Stimulated activated naive CD8-positive, alpha-beta T cell treated with anti-CD3 and anti-CD28 coated beads, Interleukin-15, amount 100 ng/mL, for 72 hours (primary cell): ENCODE data around the gene APOO.

Source experiments
- ATAC-seq: fragments of 150-1000 bp; cut with Tn5 transposase; 2 replicates; pipeline ENCODE4 v1.10.0; 2021; ENCODE audit warnings: mild to moderate bottlenecking, moderate library complexity
- DNase-seq, 2 donors: peaks; one replicate each; pipeline ENCODE4 v3.0.0; 2021 to 2022
- H3K27ac Mint-ChIP-seq, 2 donors: one replicate each; pipeline ENCODE4 v1.8.0; 2022; ENCODE audit warnings: mild to moderate bottlenecking in 2 of 2, mixed read lengths in 2 of 2, moderate library complexity in 2 of 2
- H3K27me3 Mint-ChIP-seq: one replicate; pipeline ENCODE4 v1.8.0; 2022; ENCODE audit warnings: mixed read lengths
- H3K4me1 Mint-ChIP-seq: one replicate; pipeline ENCODE4 v1.8.0; 2022; ENCODE audit warnings: mild to moderate bottlenecking, mixed read lengths
- H3K4me3 Mint-ChIP-seq, 2 donors: one replicate each; pipeline ENCODE4 v1.8.0; 2022; ENCODE audit warnings: mild to moderate bottlenecking in 2 of 2, mixed read lengths in 2 of 2, moderate library complexity in 1 of 2
- H3K9me3 Mint-ChIP-seq, 2 donors: one replicate each; pipeline ENCODE4 v1.8.0; 2022; ENCODE audit warnings: mixed read lengths in 2 of 2

The APOO gene

DNA sequence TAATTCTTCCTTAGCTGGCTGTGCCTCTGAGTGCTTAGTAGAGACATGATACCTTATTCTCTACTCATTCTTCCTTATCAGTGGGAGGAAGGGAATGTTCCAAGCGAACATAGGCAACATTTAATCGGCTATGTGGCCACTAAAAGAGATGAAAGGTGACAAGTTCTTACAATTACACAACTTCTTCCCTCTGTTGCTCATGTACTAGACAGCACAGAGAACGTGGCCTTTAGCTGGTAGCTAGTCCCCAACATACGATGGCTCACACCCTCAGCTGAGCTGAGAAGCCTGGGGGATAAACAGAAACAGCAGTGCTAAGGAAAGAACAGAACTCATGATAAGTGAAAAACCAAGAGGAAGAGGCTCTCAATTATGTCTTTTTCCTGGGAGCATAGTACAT lies 52.2 kb downstream of the APOO start:
- Mint-ChIP-seq H3K4me1 (no peaks in the 10 kb centered on the region), H3K27me3 (no peaks in the 10 kb centered on the region), H3K4me3 (no peak overlapping the region), H3K27ac (no peak overlapping the region), H3K9me3 (no peaks in the 10 kb centered on the region)
- ATAC-seq (no peak), DNase-seq (no peak)

DNA sequence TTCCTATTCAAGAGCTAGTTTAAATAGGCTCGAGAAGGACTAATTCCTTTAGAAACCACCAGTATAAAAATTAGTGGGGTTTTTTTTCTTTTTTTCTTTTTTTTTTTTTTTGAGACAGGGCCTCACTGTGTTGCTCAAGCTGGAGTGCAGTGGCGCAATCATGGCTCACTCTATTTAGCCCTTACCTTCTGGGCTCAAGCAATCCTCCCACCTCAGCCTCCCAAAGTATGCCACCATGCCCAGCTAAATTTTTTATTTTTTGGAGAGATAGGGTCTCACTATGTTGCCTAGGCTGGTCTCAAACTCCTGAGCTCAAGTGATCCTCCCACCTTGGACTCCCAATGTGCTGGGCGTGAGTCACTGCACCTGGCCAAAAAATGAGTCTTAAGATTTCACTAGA lies 52.8 kb downstream of the APOO start:
- Mint-ChIP-seq H3K4me1 (no peaks in the 10 kb centered on the region), H3K27me3 (no peaks in the 10 kb centered on the region), H3K27ac (no peak overlapping the region), H3K9me3 (no peaks in the 10 kb centered on the region), H3K4me3 (no peak overlapping the region)
- DNase-seq (no peak), ATAC-seq (no peak)

DNA sequence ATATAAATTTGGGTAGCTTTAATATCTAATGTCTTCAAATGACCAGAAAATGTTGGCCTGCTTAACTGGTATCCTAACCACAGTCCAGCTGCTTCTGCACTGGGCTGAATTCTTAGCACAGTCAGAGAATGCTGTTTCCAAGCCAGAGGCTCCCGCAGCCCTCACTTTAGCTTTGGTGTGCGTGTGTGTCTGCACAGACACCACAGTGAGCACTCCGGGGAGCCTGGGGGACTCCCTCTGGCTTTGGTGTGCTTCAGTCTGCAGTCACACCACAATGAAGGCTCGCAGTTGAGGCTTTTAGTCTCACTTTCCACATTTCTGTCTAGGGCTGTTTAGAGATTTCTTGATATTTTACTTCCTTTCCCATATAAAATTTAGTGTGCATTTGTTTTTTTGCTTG lies 53.6 kb downstream of the APOO start:
- DNase-seq (no peak), ATAC-seq (no peak)
- Mint-ChIP-seq H3K4me1 (no peaks in the 10 kb centered on the region), H3K4me3 (no peak overlapping the region), H3K27ac (no peak overlapping the region), H3K9me3 (no peaks in the 10 kb centered on the region), H3K27me3 (no peaks in the 10 kb centered on the region)

DNA sequence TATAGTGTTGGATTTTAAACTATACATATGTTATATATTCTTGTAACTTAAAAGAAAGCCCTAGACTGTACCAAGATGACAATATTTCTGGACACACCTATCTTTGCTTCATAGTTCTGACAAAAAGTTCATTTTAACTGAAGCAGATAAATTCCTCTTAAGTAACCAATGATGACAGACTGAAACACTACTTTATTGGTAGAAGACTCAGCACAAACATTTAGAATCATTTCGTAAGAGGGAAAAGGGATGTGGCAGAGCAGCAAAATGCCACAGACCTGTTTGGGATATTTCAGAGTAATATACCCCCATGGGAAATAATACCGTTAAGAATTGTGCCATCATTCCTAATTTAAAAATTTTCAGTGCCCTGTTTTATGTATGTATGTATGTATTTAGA lies 56.2 kb downstream of the APOO start:
- Mint-ChIP-seq H3K27me3 (no peaks in the 10 kb centered on the region), H3K4me1 (no peaks in the 10 kb centered on the region), H3K4me3 (no peak overlapping the region), H3K27ac (no peak overlapping the region), H3K9me3 (no peaks in the 10 kb centered on the region)
- ATAC-seq (no peak), DNase-seq (no peak)

DNA sequence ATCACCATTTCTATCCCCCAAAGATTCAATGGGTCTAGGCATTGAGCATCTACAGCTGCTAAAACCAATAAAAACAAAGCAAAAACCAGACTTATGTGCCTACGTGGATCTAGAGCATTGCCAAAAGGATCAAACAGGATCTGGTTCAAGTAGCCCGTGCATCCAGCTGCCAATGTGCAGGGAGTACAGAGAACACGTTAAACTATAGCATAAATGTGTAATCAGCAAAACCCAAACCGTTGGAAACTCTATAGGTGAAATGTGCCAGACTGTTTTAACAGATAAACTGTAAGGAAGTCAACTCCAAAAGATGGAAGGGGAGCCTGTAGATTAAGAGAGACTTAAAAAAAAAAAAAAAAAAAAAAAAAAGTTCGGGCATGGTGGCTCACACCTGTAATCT lies 58.5 kb downstream of the APOO start:
- no peak overlapping the region for H3K4me3 Mint-ChIP-seq

DNA sequence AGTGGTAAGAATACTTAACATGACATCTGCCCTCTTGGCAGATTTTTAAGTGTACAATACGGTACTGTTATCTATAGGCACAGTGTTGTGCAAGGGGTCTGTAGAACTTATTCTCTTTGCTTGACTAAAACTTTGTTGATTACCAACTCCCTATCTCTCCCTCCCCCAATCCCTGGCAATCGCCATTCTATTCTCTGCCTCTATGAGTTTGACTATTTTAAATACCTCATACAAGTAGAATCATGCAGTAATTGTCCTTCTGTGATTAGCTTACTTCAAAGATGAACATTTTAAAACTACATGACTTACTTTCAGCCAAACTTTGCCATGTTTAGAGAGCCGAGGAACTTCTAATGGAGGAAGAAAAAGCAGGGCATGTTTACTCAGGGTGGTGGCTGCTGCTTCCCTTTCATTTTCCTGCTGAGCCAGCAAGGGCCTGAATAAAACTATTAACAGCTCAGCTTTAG lies 62.4 kb downstream of the APOO start:
- Mint-ChIP-seq H3K27ac (no peak overlapping the region), H3K27me3 (no peaks in the 10 kb centered on the region), H3K4me3 (no peak overlapping the region), H3K9me3 (no peaks in the 10 kb centered on the region), H3K4me1 (no peaks in the 10 kb centered on the region)
- ATAC-seq (no peak), DNase-seq (no peak)

More for the DNA sequence above, 58.5 kb downstream of the APOO start:
- DNase-seq (no peak), ATAC-seq (no peak)
- no peaks in the 10 kb centered on the region for H3K4me1 Mint-ChIP-seq
- no peaks in the 10 kb centered on the region for H3K9me3 Mint-ChIP-seq
- no peaks in the 10 kb centered on the region for H3K27me3 Mint-ChIP-seq
- no peak overlapping the region for H3K27ac Mint-ChIP-seq

DNA sequence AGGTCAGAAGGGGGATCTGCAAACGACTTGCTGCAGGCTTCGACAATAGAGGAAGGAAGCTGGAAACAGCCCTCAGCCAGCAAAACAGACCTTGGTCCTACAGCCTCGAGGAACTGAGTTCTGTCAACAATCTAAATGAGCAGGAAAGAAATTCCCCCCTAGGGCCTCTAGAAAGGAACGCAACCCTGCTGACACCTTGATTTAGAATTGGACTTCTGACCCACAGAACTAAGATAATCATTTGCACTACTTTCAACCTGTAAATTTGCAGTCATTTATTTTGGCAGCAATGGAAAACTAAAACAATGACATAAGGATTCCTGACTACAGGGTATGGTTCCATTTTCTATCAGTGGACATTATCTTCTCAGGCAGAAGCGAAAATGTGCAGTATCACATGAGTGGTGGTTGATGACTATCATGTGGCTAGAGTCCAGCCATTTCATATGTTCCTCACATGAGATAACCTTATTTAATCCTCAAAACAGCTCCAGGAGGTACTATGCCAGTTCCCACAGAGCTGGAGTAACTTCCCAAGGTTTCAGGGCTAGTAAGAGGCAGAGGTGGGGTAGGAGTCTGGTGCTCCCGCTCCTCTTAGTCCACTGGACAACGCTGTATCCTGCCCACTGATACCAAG lies 63.1 kb downstream of the APOO start:
- no peaks in the 10 kb centered on the region for H3K27me3 Mint-ChIP-seq
- no peaks in the 10 kb centered on the region for H3K4me1 Mint-ChIP-seq
- H3K9me3 Mint-ChIP-seq: no peaks in the 10 kb centered on the region
- DNase-seq: no peak
- ATAC-seq: no peak
- H3K4me3 Mint-ChIP-seq: no peak overlapping the region
- no peak overlapping the region for H3K27ac Mint-ChIP-seq

DNA sequence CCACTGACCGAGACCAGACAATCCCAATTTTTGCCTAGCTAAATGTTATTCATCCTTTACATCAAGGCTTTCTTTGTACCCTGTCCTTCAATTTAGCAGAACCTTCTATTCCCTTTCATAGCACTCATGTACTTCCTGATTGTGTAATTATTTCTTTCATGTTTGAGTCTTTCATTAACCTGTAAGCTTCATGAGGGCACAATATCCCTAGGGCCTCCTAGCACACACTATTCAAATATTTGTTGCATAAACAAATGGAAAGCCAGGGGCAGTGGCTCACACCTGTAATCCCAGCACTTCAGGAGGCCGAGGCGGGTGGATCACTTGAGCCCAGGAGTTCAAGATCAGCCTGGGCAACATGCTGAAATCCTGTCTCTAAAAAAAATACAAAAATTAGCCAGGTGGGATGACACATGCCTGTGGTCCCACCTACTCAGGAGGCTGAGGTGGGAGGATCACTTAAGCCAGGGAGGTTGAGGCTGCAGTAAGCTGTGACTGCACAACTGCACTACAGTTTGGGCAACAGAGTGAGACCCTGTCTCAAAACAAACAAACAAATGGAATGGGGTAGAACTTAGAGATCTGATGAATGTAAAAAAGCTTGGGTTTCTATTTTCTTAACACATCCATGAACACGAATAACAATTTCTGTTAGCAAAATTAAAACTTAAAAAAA lies 65.8 kb downstream of the APOO start:
- Mint-ChIP-seq H3K4me3 (no peak overlapping the region), H3K27ac (no peak overlapping the region), H3K27me3 (no peaks in the 10 kb centered on the region), H3K4me1 (no peaks in the 10 kb centered on the region), H3K9me3 (no peaks in the 10 kb centered on the region)
- ATAC-seq (no peak), DNase-seq (no peak)

DNA sequence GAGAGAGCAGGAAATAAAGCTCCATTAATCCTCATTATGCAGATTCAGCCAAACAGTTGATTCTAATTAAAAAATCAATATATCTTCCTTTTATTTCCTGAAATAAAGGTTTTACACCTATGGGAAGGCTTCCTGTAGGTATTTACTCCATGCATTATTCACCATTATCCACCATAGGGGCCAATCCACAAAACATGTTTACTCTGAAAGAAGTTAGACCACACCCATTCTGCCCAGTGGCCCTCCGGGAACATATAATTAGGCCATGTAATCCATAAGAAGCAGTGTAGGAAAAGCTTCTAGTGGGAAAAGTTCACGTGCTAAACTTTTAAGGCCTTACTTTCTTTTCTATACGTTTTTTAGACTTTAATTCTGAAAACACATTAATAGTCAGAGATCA lies 67.1 kb downstream of the APOO start:
- DNase-seq (no peak), ATAC-seq (no peak)
- no peaks in the 10 kb centered on the region for H3K27me3 Mint-ChIP-seq
- H3K27ac Mint-ChIP-seq: no peak overlapping the region
- no peaks in the 10 kb centered on the region for H3K4me1 Mint-ChIP-seq
- H3K9me3 Mint-ChIP-seq: no peaks in the 10 kb centered on the region
- no peak overlapping the region for H3K4me3 Mint-ChIP-seq

DNA sequence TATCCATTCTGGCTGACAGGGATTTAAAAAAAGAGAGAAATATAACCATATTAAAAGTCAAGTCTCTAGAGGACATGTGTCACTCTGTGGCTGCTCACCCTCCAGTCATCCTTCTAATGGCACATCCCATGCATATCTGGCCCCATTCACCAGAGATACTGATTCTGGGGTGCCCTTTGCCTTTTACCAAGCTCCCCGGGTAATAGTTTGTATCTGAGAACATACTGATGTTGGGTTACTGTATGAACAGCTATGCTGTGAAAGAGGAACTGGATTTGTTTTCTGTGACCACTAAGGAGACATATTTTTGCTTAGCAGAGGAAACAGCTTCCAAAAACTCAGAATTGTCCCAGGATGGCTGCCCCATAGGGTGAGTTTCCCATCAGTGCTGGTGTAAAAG lies 68.8 kb downstream of the APOO start:
- Mint-ChIP-seq H3K27ac (no peak overlapping the region), H3K4me3 (no peak overlapping the region), H3K4me1 (no peaks in the 10 kb centered on the region), H3K9me3 (no peaks in the 10 kb centered on the region), H3K27me3 (no peaks in the 10 kb centered on the region)
- DNase-seq (no peak), ATAC-seq (no peak)

DNA sequence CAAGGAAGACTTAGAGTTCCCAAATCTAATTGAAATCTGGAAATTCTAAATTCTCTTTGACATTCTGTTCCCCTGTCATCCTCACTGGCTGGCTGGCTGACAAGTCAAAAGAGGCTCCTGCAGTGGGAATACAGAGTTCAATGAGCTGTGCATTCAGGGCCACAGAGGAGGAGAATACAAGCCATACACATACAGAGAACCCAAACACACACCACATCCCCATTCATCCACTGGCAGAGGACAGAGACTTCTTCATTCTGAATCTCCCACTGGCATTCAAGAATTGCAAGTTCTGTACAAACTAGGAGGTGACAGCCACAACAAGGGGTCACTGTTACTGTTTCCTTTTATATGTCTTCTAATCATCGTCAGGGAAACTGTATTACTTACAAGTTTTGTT lies 75.0 kb downstream of the APOO start:
- ATAC-seq (no peak), DNase-seq (no peak)
- Mint-ChIP-seq H3K9me3 (no peaks in the 10 kb centered on the region), H3K4me3 (no peak overlapping the region), H3K4me1 (no peaks in the 10 kb centered on the region), H3K27me3 (no peaks in the 10 kb centered on the region), H3K27ac (no peak overlapping the region)

DNA sequence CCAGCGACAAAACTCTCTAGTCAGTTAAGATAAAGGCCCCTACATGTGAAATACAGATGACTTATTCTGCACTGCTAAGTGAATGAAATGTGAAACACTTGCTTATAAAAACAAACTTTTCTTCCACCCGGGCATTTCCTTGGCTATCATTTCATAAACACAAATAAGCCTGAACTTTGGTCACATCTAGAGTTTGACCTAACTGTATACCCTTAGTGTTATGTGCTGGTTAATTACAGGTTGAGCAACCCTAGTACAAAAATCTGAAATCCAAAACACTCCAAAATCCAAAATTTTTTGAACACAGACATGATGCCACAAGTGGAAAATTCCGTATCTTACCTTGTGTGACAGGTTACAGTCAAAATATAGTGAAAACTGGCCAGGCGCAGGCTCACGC lies 78.9 kb downstream of the APOO start:
- no peak for DNase-seq
- Mint-ChIP-seq H3K27ac (no peak overlapping the region), H3K9me3 (no peaks in the 10 kb centered on the region), H3K4me1 (no peaks in the 10 kb centered on the region), H3K27me3 (no peaks in the 10 kb centered on the region), H3K4me3 (no peak overlapping the region)
- no peak for ATAC-seq

DNA sequence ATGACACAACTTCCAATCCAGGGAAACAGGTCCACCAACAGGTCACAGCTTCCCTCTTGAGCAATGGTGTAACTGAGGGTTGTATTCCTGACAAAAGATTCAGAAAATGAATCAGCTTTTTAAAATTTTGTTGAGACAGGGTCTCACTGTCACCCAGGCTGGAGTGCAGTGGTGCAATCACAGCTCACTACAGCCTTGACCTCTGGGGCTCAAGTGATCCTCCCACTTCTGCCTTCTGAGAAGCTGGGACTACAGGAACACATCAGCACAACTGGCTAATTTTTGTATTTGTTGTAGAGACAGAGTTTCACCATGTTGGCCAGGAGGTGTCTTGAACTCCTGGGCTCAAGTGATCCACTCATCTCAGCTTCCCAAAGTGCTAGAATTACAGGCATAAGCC lies 81.1 kb downstream of the APOO start:
- DNase-seq (no peak), ATAC-seq (no peak)
- Mint-ChIP-seq H3K4me3 (no peak overlapping the region), H3K27me3 (no peaks in the 10 kb centered on the region), H3K27ac (no peak overlapping the region), H3K4me1 (no peaks in the 10 kb centered on the region), H3K9me3 (no peaks in the 10 kb centered on the region)

DNA sequence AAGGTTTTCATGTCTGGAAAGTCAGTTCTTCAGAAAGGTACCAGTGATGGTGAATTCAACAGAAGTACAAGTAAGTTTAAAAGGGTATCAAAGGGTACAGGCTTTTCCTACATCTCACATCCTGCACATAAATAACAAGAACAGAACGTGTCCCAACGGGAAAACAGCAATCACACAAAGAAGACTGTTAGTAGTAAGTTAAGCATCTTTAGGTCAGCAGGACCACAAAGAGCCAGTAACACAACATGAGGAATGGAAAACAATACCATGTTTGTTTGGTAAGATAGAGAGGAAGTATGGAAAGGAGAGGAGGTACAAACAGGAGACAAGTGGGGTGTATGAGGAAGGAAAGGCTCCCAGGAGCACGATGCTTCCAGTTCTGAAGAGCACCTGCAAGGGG lies 81.5 kb downstream of the APOO start:
- no peaks in the 10 kb centered on the region for H3K9me3 Mint-ChIP-seq
- no peak for DNase-seq
- H3K27me3 Mint-ChIP-seq: no peaks in the 10 kb centered on the region
- no peak overlapping the region for H3K4me3 Mint-ChIP-seq
- no peak for ATAC-seq
- H3K27ac Mint-ChIP-seq: peak overlapping the region in 1 of 2 donors; percentile 57
- H3K4me1 Mint-ChIP-seq: no peaks in the 10 kb centered on the region

DNA sequence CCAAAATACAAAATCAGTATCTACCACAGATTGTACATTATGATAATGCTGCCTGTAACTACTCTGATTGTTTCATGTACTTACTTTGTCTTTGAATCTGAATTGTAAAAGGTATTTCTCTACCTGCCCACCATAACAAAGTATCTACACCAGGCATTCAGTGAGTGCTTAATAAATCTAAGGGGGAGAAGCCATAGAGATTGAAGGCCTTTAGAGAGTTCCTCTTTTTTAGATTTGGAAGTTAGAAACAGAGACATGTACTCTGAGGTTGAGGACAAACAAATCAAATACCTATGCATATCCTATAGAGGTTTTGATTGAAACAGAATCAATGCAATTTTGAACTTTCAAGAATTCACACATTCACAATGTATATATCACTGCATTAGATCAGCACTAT lies 82.1 kb downstream of the APOO start:
- ATAC-seq: no peak
- Mint-ChIP-seq H3K27me3 (no peaks in the 10 kb centered on the region), H3K9me3 (no peaks in the 10 kb centered on the region), H3K27ac (no peak overlapping the region), H3K4me3 (no peak overlapping the region), H3K4me1 (no peaks in the 10 kb centered on the region)
- DNase-seq: no peak

DNA sequence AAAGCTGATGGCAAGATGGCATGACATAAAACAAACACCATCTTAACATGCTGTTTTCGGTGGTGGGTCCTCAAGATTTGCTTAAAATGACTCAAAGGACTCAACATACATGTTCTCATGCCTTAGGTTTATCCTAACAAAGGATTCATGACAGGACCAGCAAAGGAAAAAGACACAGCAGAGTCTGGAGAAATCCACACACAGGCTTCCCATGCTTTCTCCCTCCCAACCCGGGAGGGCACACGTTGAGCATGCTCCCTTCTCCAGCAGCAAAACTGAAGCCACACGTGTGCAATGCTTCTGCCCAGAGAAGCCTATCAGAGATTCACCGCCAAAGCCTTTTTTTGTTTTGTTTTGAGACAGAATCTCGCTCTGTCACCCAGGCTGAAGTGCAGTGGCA lies 84.9 kb downstream of the APOO start:
- Mint-ChIP-seq H3K4me1 (no peaks in the 10 kb centered on the region), H3K9me3 (no peaks in the 10 kb centered on the region), H3K4me3 (no peak overlapping the region), H3K27ac (no peak overlapping the region), H3K27me3 (no peaks in the 10 kb centered on the region)
- DNase-seq (no peak), ATAC-seq (no peak)

DNA sequence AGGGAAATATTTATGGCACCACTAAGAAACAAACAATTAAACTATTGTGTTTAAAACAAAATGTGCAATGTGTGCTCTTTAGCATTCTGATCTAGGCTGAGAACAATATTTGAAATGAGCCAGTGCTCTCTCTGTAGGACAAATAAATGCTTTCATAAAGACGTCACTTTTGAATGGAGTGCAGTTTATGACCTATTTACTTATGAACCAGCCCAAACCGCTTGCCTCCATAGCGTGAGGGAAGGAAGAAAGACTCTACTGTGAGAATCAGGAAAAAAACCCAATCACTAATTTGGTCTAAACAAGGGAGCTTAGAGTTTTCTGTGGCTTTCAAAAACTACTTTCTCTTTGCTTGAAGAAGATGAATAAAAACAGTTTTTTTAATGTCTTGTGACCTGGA lies 85.3 kb downstream of the APOO start:
- ATAC-seq (no peak), DNase-seq (no peak)
- no peaks in the 10 kb centered on the region for H3K27me3 Mint-ChIP-seq

More for the DNA sequence above, 85.3 kb downstream of the APOO start:
- H3K9me3 Mint-ChIP-seq: no peaks in the 10 kb centered on the region
- H3K4me3 Mint-ChIP-seq: no peak overlapping the region
- no peak overlapping the region for H3K27ac Mint-ChIP-seq
- H3K4me1 Mint-ChIP-seq: no peaks in the 10 kb centered on the region
